GM21447 (cell line): Measurements from ENCODE around the gene PGAM4.
"Not testable (repeated sequence)": the region's sequence is repeated elsewhere in the genome, so short reads cannot be mapped to it uniquely, and the experiment has no call there.

Source experiments
- ATAC-seq: cut with Tn5 transposase; IDR thresholded peaks from one replicate; pipeline ENCODE4 v1.9.1; 2021; ENCODE audit not compliant: unreplicated experiment

The PGAM4 gene

GRCh38 chrX:77969538-77969937 is at the start of gene PGAM4:
Gene PGAM4 (minus strand): TSS chrX:77969638. CDS start chrX:77969638, 0 bp downstream.
- no peak for ATAC-seq

- ATAC-seq: no peak
Observed at GRCh38 chrX:78011846-78012245, 42.4 kb upstream of the PGAM4 start.

- no peak for ATAC-seq
Observed at GRCh38 chrX:77979870-77980269, 10.4 kb upstream of the PGAM4 start.

- ATAC-seq: no peak
Observed at GRCh38 chrX:77977518-77977917, 8.1 kb upstream of the PGAM4 start.

DNA sequence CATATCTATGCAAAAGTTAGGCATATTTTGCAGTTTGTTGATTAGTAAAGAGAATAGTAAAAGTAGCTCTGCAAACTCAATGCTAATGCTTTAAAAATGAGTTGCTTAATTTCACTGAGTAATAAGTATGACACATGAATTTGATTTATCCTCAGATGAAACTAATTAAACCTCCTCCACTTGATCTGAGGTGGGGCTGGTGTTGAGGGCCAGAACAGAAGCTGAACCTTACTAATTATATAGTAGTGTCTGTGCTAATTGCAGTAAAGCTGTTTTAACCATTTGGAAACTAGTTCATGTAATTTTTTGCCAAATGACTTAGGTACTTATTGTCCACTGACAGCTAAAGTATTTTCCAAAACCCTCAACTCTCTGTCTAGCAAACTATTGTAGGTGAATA is 7.7 kb upstream of the PGAM4 start:
- ATAC-seq: no peak

DNA sequence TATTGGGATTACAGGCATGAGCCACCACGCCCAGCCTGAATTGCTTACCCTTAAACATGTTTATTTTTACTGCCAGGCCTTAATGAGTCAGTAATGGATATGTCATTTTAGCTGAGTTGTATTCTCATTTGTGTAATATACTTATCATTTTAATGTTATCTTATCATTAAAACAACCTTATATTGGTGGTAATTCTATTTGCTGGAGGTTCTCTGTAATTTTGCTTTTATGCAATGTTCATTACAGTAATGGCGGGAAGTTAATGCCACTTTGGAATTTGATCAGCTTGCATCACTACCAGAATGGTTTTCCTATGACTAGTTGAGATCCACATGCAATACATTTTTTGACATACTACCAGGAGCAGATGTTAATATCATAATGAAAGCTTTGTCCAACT is 6.3 kb upstream of the PGAM4 start:
- ATAC-seq: no peak

- ATAC-seq: no peak
Observed at GRCh38 chrX:77967631-77968030, 1.8 kb downstream of the PGAM4 start.

DNA sequence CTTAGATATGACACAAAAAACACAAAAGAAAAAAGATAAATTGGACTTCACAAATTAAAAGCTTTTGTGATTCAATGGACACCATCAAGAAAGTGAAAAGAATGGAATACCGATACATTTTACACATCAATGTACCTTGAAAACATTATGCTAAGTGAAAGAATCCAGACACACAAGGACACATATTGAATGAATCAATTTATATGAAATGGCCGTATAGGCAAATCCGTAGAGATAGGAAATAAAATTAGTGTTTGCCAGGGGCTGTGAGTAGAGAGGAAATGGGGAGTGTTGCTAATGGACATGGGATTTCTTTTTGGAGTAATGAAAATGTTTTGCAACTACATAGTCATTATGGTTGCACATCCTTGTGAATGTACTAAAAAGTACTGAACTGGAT is 3.1 kb downstream of the PGAM4 start:
- ATAC-seq: no peak

DNA sequence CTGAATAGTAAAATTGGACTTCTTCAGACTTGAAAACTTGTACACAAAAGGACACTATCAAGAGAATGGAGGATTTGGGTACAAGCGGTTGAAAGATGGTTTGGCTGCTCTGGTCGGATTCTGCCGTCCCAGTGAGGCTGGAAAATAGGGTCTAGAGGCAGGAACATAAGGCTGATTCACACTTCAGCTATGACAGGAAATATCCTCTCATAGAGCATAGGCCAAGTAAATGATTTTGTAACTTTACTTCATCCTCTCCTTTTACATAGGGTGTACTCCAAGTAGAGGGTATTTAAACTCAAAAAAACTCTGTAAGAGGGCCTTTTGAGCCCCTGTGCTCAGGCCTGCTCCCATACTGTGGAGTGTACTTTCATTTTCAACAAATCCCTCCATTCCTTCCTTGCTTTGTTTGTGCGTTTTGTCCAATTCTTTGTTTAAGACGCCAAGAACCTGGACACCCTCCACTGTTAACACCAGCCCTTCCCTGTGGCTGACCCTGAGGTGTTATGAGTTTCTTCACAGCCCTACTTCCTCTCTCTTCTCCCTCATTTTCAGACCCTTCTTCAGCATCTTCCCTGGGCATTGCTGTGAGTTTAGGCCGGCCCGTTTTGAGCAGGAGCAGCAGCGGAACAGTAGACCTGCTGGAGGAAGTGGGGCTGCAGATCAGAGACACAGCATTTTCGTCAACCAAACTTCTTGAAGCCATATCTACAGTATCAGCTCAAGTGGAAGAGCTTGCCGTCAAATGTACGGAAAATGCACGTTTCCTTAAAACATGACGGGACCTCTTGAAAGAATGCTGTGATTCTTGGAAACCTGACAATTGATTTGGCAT is 7.2 kb downstream of the PGAM4 start:
- no peak for ATAC-seq

DNA sequence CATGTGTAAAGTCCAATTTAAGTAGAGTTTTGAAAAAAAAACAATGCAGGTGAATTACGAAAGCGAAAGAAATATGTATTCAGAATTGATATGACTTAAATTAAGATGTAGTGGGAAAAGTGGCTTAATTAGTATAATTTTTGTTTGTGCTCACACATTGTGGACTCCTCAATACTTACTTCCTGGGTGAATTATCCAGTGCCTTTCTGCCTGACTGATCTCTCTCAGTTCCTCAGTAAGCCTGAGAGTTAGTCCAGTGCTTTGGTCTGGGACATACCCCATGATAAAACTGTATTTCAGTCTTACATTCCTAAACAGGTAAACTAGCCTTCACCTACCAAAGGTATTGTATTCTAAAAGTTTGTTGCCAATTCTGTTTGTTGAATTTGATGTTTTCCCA is 8.4 kb downstream of the PGAM4 start:
- no peak for ATAC-seq

DNA sequence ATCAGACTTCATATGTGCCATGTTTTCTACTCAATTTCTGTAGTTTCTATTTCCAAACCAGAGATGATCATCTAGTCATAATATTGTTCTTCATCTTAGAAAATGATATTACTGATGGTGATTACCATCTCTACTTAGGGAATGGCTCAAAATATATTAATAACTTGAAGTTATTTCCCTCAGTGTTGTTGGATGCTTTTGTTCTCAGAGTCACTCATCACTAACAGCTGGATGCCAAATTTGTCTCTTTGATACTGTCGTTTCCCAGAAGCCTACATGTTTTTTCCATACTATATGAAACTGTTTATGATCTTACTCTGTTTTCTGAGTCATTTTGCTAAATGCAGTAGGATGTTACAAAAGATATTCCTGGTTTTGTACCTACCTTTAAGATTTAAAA is 8.9 kb downstream of the PGAM4 start:
- no peak for ATAC-seq

GRCh38 chrX:77953708-77954107 is 15.7 kb downstream of the PGAM4 start:
- no peak for ATAC-seq

DNA sequence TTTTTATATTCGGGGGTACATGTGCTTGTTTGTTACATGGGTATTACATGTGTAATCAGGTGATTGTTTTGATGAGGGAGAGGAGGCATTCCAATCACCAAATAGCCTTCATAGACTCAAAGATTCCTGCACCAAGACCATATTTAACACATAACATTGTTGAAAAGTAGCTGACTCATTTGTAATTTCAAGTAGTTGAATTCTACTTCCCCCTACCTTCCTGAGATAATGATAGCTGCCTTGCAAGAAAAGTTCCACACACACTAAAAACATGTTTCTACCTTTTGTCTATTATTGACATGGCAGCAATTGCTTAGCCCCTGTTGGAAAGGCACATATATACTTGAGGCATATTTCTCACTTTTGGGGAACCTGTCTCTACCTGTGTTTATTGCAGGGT is 16.1 kb downstream of the PGAM4 start:
- ATAC-seq: no peak

- no peak for ATAC-seq
Observed at GRCh38 chrX:77952173-77952572, 17.3 kb downstream of the PGAM4 start.

DNA sequence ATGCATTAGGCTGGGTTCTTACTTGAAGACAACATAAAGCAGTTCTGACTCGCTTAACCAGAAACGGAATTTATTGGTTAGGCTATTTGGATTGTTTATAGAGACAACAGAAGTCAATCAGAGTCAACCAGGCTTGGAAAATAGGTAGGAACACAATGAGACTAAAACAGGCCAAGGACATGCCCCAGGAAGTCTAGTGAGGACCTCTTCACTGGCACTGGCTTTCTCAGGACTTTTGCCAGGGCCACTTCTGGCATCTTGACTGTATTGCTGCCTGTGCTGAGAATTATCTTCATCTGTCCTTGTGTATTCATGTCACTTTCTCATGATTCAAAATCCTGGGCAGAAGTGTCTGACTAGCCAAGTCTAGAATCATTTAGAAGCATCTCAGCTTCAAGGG is 19.6 kb downstream of the PGAM4 start:
- no peak for ATAC-seq

DNA sequence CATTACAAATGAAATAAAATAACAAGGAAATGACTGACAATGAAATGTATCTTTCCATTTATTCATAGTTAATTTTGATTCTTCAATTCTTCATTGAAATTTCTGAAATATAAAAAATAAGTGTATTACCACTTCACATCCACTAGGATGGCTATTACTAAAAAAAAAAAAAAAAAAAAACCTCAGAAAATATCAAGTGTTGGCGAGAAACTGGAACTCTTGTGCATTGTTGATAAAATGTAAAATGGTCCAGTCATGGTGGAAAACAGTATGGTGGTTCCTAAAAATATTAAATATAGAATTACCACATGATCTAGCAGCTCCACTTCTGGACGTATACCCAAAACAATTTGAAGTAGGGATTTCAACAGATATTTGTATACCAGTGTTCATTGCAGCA is 22.9 kb downstream of the PGAM4 start:
- ATAC-seq: no peak

DNA sequence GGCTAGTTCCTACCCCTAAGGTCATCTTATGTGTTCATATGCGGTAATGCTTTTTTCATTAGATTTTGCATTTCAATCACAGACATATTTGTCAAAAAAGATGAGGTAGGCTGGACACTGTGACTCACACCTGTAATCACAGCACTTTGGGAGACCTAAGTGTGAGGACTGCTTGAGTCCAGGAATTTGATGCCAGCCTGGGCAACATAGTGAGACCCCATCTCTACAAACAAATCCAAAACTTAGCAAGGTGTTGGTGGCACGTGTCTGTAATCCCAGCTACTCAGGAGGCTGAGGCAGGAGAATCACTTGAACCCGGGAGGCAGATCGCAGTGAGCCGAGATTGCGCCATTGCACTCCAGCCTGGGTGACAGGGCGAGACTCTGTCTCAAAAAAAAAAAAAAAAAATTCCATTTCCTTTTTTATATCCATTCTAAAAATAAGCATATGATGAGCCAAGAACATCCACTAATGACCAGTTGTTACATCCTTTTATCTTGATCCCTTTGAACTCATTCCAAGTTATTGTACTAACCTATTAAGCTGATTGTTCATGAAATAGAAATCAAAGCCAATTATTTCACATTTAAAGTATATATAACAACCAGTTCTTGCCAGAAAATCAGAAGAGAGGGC is 23.4 kb downstream of the PGAM4 start:
- ATAC-seq: no peak

DNA sequence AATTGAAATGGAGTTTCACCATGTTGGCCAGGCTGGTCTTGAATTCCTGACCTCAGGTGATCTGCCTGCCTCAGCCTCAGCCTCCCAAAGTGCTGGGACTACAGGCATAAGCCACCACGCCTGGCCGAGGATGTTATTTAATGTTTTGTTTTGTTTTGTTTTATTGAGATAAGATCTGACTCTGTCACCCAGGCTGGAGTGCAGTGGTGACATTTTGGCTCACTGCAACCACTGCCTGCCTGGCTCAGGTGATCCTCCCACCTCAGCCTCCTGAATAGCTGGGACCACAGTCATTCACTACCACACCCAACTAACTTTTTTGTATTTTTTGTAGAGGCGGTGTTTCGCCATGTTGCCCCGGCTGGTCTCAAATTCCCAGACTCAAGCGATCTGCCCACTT is 24.4 kb downstream of the PGAM4 start:
- not testable (repeated sequence) for ATAC-seq

- no peak for ATAC-seq
Observed at GRCh38 chrX:77938083-77938680, 31.3 kb downstream of the PGAM4 start.

- no peak for ATAC-seq
Observed at GRCh38 chrX:77937291-77937690, 32.1 kb downstream of the PGAM4 start.

DNA sequence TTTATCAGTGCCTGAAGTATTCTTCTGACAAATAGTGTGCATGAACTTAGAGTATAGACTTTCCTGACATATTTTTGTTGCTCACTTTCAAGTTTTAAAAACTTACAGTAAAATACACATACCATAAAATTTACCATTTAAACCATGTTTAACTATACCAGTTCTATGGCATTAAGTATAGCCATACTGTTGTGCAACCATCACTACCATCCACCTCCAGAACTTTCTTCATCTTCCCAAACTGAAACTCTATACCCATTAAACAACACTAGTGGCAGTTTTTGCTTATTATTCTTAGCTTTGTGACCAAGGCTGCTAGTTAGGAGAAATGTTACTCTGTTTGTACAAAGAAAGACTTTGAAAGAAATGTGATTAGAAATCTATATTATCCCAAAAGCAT is 33.1 kb downstream of the PGAM4 start:
- no peak for ATAC-seq

DNA sequence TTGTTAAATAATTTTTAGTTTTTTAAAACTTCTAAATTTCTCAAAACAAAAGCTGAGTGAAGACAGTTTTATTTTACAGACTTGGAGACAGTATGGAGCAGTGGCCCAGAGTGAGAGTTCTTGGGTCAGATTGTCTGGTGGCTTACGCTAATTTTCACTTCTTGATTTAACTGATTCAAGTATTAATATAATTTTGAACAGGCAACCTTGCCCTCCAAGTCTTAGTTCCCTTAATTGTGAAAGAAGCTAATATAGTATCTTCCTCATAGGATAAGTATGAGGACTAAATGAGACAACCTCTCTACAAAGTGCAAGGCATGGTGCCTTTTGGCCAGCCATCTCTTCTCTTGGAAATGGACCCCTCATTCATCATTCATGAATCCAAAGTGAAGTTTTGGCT is 33.6 kb downstream of the PGAM4 start:
- no peak for ATAC-seq
